Measurements from ENCODE around the gene IL26. TPM values are rescaled to one million over a fixed set of nuclear protein-coding genes. Genes with fewer than 3 reads are reported as not detected.
A peak's percentile ranks its signal among the peaks of the same experiment; 100 is the strongest.

IL26 gene
- total RNA-seq, 3 donors from 2014 or later (not counting 1 experiment from before 2014, with no cell fraction given) = not detected

DNA sequence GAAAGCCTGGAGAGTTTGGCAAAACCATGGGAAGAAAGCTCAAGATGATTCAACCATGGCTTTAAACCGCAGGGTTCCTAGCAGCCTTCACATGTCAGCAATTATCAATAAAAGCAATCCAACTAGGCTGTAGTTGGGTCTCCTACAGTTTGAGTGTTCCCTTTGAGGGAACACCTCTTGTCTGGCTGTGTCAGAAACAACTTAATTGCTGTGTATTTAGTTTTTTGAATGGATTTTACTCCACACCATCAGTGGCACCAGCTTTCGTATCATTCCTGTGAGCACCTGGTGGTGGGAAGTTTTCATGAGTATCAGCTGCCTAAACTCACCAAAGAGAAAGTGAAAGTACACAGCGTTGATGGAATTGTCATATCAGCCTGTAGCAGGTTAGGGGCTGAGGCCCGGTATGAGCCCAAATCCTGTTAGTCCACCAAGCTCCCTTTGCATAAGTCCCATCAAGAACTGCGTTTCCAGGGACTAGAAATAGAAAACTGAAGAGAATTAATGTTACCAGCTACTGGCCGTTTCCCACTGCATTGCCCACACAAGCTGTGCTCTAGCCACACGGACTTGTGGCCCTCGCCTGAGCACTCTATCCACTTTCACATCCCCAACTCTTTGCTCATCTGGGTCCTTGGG, 10.9 kb upstream of the IL26 start:
- Mint-ChIP-seq H3K27me3 (ENCODE audit: low read depth in 2 of 2) (peaks cover 0 to 6% of the 10 kb centered on the region in 2 donors), H3K9me3 (no peaks in the 10 kb centered on the region), H3K4me3 (peak overlapping the region; percentile 93), H3K36me3 (no peaks in the 10 kb centered on the region), H3K4me1 (peaks cover 36 to 37% of the 10 kb centered on the region in 2 donors), H3K27ac (peak overlapping the region; percentile 86 to 93)
- intact Hi-C loops (cut with micrococcal nuclease) = no loop called here
- no peaks in the 10 kb centered on the region for H3K36me3 ChIP-seq (ENCODE audit: control insufficient read depth, insufficient read depth, low read length)
- 21% methylated on average over 8 of the region's 8 CpGs for WGBS (ENCODE audit: insufficient coverage)
- peak; percentile 70 to 74 (median 73) for ATAC-seq
- peak overlapping the region; percentile 61 for H3K27ac ChIP-seq (ENCODE audit: low read length)
- no peaks in the 10 kb centered on the region for H3K27me3 ChIP-seq (ENCODE audit: control insufficient read depth, insufficient read depth, low read length)
- H3K4me3 ChIP-seq (ENCODE audit: low read length) = peak overlapping the region; percentile 34
- TF ChIP-seq, protein P1, sequence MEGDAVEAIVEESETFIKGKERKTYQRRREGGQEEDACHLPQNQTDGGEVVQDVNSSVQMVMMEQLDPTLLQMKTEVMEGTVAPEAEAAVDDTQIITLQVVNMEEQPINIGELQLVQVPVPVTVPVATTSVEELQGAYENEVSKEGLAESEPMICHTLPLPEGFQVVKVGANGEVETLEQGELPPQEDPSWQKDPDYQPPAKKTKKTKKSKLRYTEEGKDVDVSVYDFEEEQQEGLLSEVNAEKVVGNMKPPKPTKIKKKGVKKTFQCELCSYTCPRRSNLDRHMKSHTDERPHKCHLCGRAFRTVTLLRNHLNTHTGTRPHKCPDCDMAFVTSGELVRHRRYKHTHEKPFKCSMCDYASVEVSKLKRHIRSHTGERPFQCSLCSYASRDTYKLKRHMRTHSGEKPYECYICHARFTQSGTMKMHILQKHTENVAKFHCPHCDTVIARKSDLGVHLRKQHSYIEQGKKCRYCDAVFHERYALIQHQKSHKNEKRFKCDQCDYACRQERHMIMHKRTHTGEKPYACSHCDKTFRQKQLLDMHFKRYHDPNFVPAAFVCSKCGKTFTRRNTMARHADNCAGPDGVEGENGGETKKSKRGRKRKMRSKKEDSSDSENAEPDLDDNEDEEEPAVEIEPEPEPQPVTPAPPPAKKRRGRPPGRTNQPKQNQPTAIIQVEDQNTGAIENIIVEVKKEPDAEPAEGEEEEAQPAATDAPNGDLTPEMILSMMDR (IDR thresholded peaks at IDR 0.05) = no peak
- H3K9me3 ChIP-seq (ENCODE audit: control insufficient read depth, insufficient read depth, low read length) = no peaks in the 10 kb centered on the region
- peaks cover 23% of the 10 kb centered on the region for H3K4me1 ChIP-seq (ENCODE audit: control insufficient read depth, insufficient read depth, low read length)
- DNase-seq = peak; percentile 32 to 82

DNA sequence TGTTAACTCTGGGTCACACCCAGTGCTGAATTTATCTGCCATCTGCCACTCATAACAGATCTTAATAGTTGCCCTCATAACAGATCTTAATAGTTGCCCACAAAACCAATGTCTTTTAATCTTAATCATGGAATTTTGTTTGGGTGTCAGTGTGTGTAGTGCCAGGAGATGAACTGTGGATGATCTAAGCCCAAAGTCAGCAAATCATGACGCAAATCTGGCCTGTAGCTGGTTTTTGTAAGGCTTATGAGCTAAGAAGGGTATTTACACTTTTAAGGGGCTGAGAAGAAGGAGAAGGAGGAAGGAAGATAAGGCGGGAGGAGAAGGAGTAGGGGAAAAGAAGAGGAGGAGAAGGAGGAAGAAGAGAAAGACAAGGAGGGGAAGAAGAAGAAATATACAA, 10.0 kb upstream of the IL26 start:
- Histone ChIP-seq H3K36me3 (ENCODE audit: control insufficient read depth, insufficient read depth, low read length) (no peaks in the 10 kb centered on the region), H3K27ac (ENCODE audit: low read length) (no peak overlapping the region), H3K4me3 (ENCODE audit: low read length) (no peak overlapping the region), H3K9me3 (ENCODE audit: control insufficient read depth, insufficient read depth, low read length) (no peaks in the 10 kb centered on the region), H3K27me3 (ENCODE audit: control insufficient read depth, insufficient read depth, low read length) (no peaks in the 10 kb centered on the region), H3K4me1 (ENCODE audit: control insufficient read depth, insufficient read depth, low read length) (peaks cover 15% of the 10 kb centered on the region)
- ATAC-seq (no peak), DNase-seq (no peak)
- peaks cover 27 to 28% of the 10 kb centered on the region in 2 donors for H3K4me1 Mint-ChIP-seq
- TF ChIP-seq, protein P1 (IDR thresholded peaks at IDR 0.05) = peak; percentile 0
- peaks cover 0 to 6% of the 10 kb centered on the region in 2 donors for H3K27me3 Mint-ChIP-seq (ENCODE audit: low read depth in 2 of 2)
- no peaks in the 10 kb centered on the region for H3K36me3 Mint-ChIP-seq
- intact Hi-C loops (cut with micrococcal nuclease) = no loop called here
- peak overlapping the region; percentile 86 to 93 for H3K27ac Mint-ChIP-seq
- H3K9me3 Mint-ChIP-seq = no peaks in the 10 kb centered on the region
- 97% methylated on average over 2 of the region's 2 CpGs for WGBS (ENCODE audit: insufficient coverage)
- H3K4me3 Mint-ChIP-seq = peak overlapping the region; percentile 93

DNA sequence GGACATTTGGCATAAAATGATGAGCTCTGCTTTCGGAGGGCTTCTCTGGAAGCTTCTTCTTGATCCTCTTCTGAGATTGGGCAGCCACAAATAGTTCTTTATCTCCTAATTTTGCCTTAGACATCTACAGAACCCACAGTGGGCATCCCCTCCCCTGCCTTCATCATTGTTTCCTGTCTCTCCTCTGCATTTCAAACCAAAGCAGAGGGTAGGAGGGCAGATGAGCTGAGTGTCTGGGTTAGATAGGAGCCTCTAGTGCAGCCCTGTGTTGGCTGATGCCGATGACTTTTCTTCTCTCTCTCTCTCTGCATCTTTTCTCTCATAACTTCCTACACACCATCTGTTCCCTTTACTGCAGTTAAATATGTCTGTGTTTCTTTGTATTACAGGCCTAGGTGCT, 8.5 kb upstream of the IL26 start:
- 100% methylated on average over 1 of the region's 2 CpGs for WGBS (ENCODE audit: insufficient coverage)
- DNase-seq (peak in 1 of 2 donors; percentile 36), ATAC-seq (no peak)
- Histone ChIP-seq H3K4me1 (ENCODE audit: control insufficient read depth, insufficient read depth, low read length) (peaks cover 11% of the 10 kb centered on the region), H3K9me3 (ENCODE audit: control insufficient read depth, insufficient read depth, low read length) (no peaks in the 10 kb centered on the region), H3K27me3 (ENCODE audit: control insufficient read depth, insufficient read depth, low read length) (no peaks in the 10 kb centered on the region), H3K27ac (ENCODE audit: low read length) (no peak overlapping the region), H3K36me3 (ENCODE audit: control insufficient read depth, insufficient read depth, low read length) (no peaks in the 10 kb centered on the region), H3K4me3 (ENCODE audit: low read length) (no peak overlapping the region)
- H3K4me3 Mint-ChIP-seq = no peak overlapping the region
- no peak overlapping the region for H3K27ac Mint-ChIP-seq
- no peaks in the 10 kb centered on the region for H3K36me3 Mint-ChIP-seq
- H3K9me3 Mint-ChIP-seq = no peaks in the 10 kb centered on the region
- TF ChIP-seq, protein P1 (IDR thresholded peaks at IDR 0.05) = no peak
- peaks cover 19 to 20% of the 10 kb centered on the region in 2 donors for H3K4me1 Mint-ChIP-seq
- H3K27me3 Mint-ChIP-seq (ENCODE audit: low read depth in 2 of 2) = peaks cover 0 to 6% of the 10 kb centered on the region in 2 donors
- intact Hi-C loops (cut with micrococcal nuclease) = no loop called here

DNA sequence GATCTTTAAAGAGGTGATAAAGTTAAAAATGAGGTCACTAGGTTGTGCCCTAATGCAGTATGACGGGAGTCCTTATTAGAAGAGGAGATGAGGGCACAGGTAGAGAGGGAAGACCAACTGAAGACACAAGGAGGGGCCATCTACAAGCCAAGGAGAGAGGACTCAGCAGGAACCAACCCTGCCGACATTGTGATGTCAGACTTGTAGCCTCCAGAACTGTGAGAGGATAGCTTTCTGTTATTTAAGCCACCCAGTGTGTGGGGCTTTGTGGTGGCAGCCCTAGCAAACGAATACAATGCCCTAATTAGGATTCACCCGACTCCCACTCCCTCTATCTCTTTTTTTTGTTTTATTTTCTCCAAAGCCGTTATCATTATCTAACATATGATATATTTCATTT, 7.9 kb upstream of the IL26 start:
- Mint-ChIP-seq H3K27me3 (ENCODE audit: low read depth in 2 of 2) (peaks cover 0 to 6% of the 10 kb centered on the region in 2 donors), H3K36me3 (no peaks in the 10 kb centered on the region), H3K27ac (no peak overlapping the region), H3K9me3 (no peaks in the 10 kb centered on the region), H3K4me1 (peaks cover 19 to 20% of the 10 kb centered on the region in 2 donors), H3K4me3 (no peak overlapping the region)
- TF ChIP-seq, protein P1 (IDR thresholded peaks at IDR 0.05) = no peak
- no peaks in the 10 kb centered on the region for H3K9me3 ChIP-seq (ENCODE audit: control insufficient read depth, insufficient read depth, low read length)
- peaks cover 11% of the 10 kb centered on the region for H3K4me1 ChIP-seq (ENCODE audit: control insufficient read depth, insufficient read depth, low read length)
- DNase-seq (no peak), ATAC-seq (no peak)
- H3K36me3 ChIP-seq (ENCODE audit: control insufficient read depth, insufficient read depth, low read length) = no peaks in the 10 kb centered on the region
- intact Hi-C loops (cut with micrococcal nuclease) = no loop called here
- H3K27ac ChIP-seq (ENCODE audit: low read length) = no peak overlapping the region
- H3K4me3 ChIP-seq (ENCODE audit: low read length) = no peak overlapping the region
- no peaks in the 10 kb centered on the region for H3K27me3 ChIP-seq (ENCODE audit: control insufficient read depth, insufficient read depth, low read length)
- WGBS (ENCODE audit: insufficient coverage) = 80% methylated on average over 4 of the region's 5 CpGs

Data from natural killer cell (primary cell).